Kidney (tissue), 14 donors: ENCODE results near the gene WAPL. TPM values are rescaled to one million over a fixed set of nuclear protein-coding genes. Genes with fewer than 3 reads are reported as not detected.
A peak's percentile ranks its signal among the peaks of the same experiment; 100 is the strongest.

Experiments
- DNase-seq, 5 donors: peaks; one replicate each; pipeline ENCODE4 v3.0.0-alpha.2; 2013 to 2020
- FAIRE-seq: peaks from 2 replicates; lab custom pipeline; 2012; peaks lifted over from hg19 to GRCh38; lab: Jason Lieb, UNC
- H3K27ac ChIP-seq, 2 donors: one replicate each; pipeline ENCODE4 v1.7.0; 2013; ENCODE audit warnings: low read depth in 2 of 2, low read length in 2 of 2, inconsistent platforms in 1 of 2
- H3K27me3 ChIP-seq: one replicate; pipeline ENCODE4 v1.7.1; 2013; ENCODE audit warnings: low read length, inconsistent platforms; ENCODE audit not compliant: control insufficient read depth, insufficient read depth
- H3K36me3 ChIP-seq, 3 donors: one replicate each; pipeline versions ENCODE4 v1.7.0 to v1.7.1; 2013; ENCODE audit warnings: low read length in 3 of 3, control low read depth in 1 of 3, inconsistent platforms in 1 of 3; ENCODE audit not compliant: insufficient read depth in 3 of 3, control insufficient read depth in 2 of 3
- H3K4me1 ChIP-seq, 3 donors: one replicate each; pipeline versions ENCODE4 v1.7.0 to v1.7.1; 2013; ENCODE audit warnings: low read length in 3 of 3, inconsistent platforms in 1 of 3, low read depth in 1 of 3; ENCODE audit not compliant: control insufficient read depth in 2 of 3, insufficient read depth in 2 of 3
- H3K4me3 ChIP-seq, 3 donors: one replicate each; pipeline versions ENCODE4 v1.7.0 to v1.8.1; 2013; ENCODE audit warnings: low read length in 3 of 3, control low read depth in 1 of 3, inconsistent platforms in 1 of 3
- H3K9ac ChIP-seq, 3 donors: one replicate each; pipeline versions ENCODE4 v1.7.0 to v1.7.1; 2013; ENCODE audit warnings: low read length in 3 of 3, control low read depth in 1 of 3, inconsistent platforms in 1 of 3
- H3K9me3 ChIP-seq, 3 donors: one replicate each; pipeline versions ENCODE4 v1.7.0 to v1.7.1; 2013; ENCODE audit warnings: low read length in 3 of 3, control low read depth in 1 of 3, inconsistent platforms in 1 of 3; ENCODE audit not compliant: control insufficient read depth in 2 of 3, insufficient read depth in 1 of 3
- intact Hi-C: fragments of 100-400 bp; cut with DNase I; formaldehyde crosslinking; loops from one replicate; pipeline ENCODE4 v1.11.1; 2022
- polyA plus RNA-seq: library from polyadenylated mRNA; stranded (reverse); fragments of 350-450 nt; fragmentation: Illumina TruSeq; extraction: RNeasy Lipid Tissue Mini Kit (QIAGEN cat#74804); gene quantifications from one replicate; pipeline ENCODE4 v1.2.3, GENCODE V29; 2014; ENCODE audit warnings: low read depth, low replicate concordance; ENCODE audit not compliant: insufficient read depth
- total RNA-seq: library from RNA; stranded (reverse); fragmentation: NEBNext Ultra II Directional; extraction: Animal tissue kit (Norgen Biotek cat#: 25700); gene quantifications from one replicate; pipeline ENCODE4 v1.2.1, GENCODE V29; 2021
- TF ChIP-seq, protein P1 (sequence below): IDR thresholded peaks from 3 replicates; pipeline ENCODE4 v1.5.1; 2012; ENCODE audit warnings: mild to moderate bottlenecking, moderate library complexity, borderline replicate concordance; ENCODE audit not compliant: insufficient read depth; ENCODE audit errors: extremely low read depth
- donor health status: control.
- donor health status: control.
- donor health status: control.
- donor health status: control.
- donor health status: control.
- donor health status: DM: yes; HTN: yes; CAD: no.
- donor health status: Normal renal cell carcinoma (clear cell type).

The WAPL gene
- total and polyA plus RNA-seq, 2 donors from 2014 or later = 17.6 to 34.7 TPM

DNA sequence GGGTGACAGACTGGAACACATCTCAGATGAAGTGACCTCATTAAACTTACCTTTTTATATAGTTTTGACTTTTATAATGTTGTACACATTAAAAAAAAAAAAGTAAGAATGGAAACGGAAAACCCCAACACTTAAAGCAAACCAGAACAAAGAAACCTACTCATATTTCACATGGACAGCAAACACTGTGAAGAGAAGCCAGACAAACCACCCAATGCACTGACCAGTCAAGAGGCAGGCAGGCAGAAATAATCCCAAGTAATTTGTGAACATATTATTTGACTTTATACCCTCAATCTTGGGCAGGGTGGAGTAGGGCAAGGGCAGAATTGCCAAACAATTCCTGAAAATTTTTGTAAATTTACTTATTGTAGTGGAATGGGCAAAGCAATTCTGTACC is 39.8 kb downstream of the WAPL start:
- FAIRE-seq (no peak), DNase-seq (peak in 2 of 5 donors; percentile 3)
- TF ChIP-seq, protein P1, sequence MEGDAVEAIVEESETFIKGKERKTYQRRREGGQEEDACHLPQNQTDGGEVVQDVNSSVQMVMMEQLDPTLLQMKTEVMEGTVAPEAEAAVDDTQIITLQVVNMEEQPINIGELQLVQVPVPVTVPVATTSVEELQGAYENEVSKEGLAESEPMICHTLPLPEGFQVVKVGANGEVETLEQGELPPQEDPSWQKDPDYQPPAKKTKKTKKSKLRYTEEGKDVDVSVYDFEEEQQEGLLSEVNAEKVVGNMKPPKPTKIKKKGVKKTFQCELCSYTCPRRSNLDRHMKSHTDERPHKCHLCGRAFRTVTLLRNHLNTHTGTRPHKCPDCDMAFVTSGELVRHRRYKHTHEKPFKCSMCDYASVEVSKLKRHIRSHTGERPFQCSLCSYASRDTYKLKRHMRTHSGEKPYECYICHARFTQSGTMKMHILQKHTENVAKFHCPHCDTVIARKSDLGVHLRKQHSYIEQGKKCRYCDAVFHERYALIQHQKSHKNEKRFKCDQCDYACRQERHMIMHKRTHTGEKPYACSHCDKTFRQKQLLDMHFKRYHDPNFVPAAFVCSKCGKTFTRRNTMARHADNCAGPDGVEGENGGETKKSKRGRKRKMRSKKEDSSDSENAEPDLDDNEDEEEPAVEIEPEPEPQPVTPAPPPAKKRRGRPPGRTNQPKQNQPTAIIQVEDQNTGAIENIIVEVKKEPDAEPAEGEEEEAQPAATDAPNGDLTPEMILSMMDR = no peak
- H3K36me3 ChIP-seq = peaks cover 0 to 7% (median 2%) of the 10 kb centered on the region in 3 donors
- no peaks in the 10 kb centered on the region for H3K4me1 ChIP-seq
- no peaks in the 10 kb centered on the region for H3K9me3 ChIP-seq
- no peak overlapping the region for H3K9ac ChIP-seq
- no peaks in the 10 kb centered on the region for H3K27me3 ChIP-seq
- no peak overlapping the region for H3K27ac ChIP-seq
- H3K4me3 ChIP-seq = no peak overlapping the region
- intact Hi-C loops = no loop called here

GRCh38 chr10:86480571-86480970 is 41.0 kb downstream of the WAPL start:
- no peaks in the 10 kb centered on the region for H3K9me3 ChIP-seq
- no peak for FAIRE-seq
- TF ChIP-seq, protein P1 = no peak
- H3K4me3 ChIP-seq = no peak overlapping the region
- peaks cover 0 to 7% (median 2%) of the 10 kb centered on the region in 3 donors for H3K36me3 ChIP-seq
- H3K4me1 ChIP-seq = no peaks in the 10 kb centered on the region
- no peaks in the 10 kb centered on the region for H3K27me3 ChIP-seq
- no peak for DNase-seq
- no peak overlapping the region for H3K9ac ChIP-seq
- no peak overlapping the region for H3K27ac ChIP-seq
- intact Hi-C loops = no loop called here

- H3K4me3 ChIP-seq = no peak overlapping the region
- H3K9ac ChIP-seq = no peak overlapping the region
- H3K4me1 ChIP-seq = no peaks in the 10 kb centered on the region
- no peaks in the 10 kb centered on the region for H3K9me3 ChIP-seq
- FAIRE-seq = no peak
- no peak for DNase-seq
- H3K36me3 ChIP-seq = peaks cover 0 to 15% (median 6%) of the 10 kb centered on the region in 3 donors
- intact Hi-C loops = no loop called here
- no peak overlapping the region for H3K27ac ChIP-seq
- no peaks in the 10 kb centered on the region for H3K27me3 ChIP-seq
- TF ChIP-seq, protein P1 = no peak
Observed at GRCh38 chr10:86472061-86472460, 49.5 kb downstream of the WAPL start.
